ENCODE results near the gene PPP1R12B. TPM values are rescaled to one million over a fixed set of nuclear protein-coding genes. Genes with fewer than 3 reads are reported as not detected.

The PPP1R12B gene
- total RNA-seq, 1 donor from 2014 or later, result 49.1 TPM

DNA sequence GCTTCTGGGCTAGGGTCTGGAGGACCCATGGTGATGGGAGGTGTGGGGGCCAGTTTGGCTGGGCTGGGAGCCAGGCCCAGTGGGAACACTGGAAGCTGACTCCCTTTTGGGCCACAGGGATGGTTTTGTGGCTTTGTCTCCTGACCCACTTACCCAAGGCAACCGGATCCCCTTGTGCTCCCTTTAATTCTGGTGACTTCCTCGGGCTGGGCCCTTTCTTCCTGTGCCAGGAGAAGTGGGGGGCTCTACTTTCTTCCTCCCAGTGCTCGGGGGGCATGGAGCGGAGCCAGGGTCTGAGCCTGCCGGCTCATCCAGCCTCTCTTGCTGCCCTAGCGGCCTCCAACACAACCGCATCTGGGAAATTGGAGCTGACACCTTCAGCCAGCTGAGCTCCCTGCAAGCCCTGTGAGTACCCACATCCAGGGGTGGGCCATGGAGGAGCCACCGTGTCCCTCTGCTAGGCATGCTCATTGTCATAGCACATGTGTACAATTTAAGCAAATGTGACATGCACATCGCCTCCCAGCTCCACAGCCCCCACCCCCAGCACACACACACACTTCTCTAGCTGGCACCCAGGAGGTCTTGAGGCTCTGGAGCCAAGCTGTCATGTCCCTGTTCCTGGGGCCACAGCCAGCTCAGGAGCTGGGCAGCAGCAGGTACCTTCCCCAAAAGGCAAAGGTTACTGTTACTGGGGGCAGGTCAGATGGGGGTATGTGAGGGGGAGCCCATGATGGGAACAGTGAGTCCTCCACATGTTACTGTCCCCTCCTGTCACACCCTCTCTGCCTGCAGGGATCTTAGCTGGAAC lies 41.8 kb upstream of the PPP1R12B start:
- no peak for DNase-seq
- intact Hi-C loops (cut with DNase I), result no loop called here
- TF ChIP-seq, protein P1, sequence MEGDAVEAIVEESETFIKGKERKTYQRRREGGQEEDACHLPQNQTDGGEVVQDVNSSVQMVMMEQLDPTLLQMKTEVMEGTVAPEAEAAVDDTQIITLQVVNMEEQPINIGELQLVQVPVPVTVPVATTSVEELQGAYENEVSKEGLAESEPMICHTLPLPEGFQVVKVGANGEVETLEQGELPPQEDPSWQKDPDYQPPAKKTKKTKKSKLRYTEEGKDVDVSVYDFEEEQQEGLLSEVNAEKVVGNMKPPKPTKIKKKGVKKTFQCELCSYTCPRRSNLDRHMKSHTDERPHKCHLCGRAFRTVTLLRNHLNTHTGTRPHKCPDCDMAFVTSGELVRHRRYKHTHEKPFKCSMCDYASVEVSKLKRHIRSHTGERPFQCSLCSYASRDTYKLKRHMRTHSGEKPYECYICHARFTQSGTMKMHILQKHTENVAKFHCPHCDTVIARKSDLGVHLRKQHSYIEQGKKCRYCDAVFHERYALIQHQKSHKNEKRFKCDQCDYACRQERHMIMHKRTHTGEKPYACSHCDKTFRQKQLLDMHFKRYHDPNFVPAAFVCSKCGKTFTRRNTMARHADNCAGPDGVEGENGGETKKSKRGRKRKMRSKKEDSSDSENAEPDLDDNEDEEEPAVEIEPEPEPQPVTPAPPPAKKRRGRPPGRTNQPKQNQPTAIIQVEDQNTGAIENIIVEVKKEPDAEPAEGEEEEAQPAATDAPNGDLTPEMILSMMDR (IDR thresholded peaks at IDR 0.05), result no peak
- ATAC-seq, result no peak
- Histone ChIP-seq H3K4me1 (peaks cover under 1% of the 10 kb centered on the region), H3K9me3 (no peaks in the 10 kb centered on the region), H3K27ac (no peak overlapping the region), H3K4me3 (no peak overlapping the region), H3K27me3 (no peaks in the 10 kb centered on the region), H3K36me3 (no peaks in the 10 kb centered on the region)

DNA sequence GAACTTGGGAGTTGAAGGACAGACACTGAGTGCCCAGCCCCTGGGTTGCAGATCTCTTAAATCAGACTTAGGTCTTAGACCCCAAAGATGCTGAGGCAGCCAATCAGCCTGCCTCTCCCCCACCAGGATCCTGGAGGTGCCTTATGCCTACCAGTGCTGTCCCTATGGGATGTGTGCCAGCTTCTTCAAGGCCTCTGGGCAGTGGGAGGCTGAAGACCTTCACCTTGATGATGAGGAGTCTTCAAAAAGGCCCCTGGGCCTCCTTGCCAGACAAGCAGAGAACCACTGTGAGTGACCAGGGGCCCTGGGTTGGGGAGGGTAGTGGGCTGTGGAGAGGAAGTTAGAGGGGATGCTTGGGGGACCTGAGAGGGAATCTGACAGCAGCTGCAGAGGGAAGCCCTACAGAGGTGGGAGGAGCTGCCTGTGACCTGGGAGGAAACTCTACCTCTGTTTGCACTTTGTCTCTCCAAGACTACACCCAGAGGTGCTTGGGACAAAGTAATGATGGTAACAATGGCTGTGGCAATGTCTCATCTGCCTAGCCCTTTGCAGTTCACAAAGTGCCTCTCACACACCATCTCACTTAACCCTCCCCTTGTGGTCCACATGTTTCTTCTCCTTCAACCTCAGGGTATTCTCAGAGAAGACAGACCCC lies 38.3 kb upstream of the PPP1R12B start:
- peaks cover 8% of the 10 kb centered on the region for H3K4me1 ChIP-seq
- no peak for DNase-seq
- TF ChIP-seq, protein P1 (IDR thresholded peaks at IDR 0.05), result no peak
- H3K36me3 ChIP-seq, result no peaks in the 10 kb centered on the region
- intact Hi-C loops (cut with DNase I), result no loop called here
- no peaks in the 10 kb centered on the region for H3K9me3 ChIP-seq
- H3K27me3 ChIP-seq, result no peaks in the 10 kb centered on the region
- ATAC-seq, result no peak
- H3K27ac ChIP-seq, result no peak overlapping the region
- no peak overlapping the region for H3K4me3 ChIP-seq

DNA sequence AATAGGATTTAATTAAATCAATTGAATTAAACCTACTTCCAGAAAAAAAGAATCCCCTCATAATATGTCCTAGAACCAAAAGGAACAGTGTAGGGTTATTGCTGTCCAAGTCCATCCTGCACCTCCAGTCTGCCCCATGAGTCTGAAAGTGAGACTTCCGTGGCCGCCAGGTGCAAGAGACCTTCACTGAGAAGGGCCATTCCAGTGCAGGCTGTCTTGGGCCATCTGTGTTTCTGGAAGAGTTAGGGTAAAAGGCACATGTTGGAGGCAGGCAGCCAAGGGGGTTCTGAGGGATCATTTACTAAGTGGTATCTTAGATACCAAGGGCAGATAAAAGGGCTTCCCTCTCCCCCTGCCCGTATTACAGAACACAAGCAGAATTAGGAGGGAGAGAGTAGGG lies 37.8 kb upstream of the PPP1R12B start:
- DNase-seq (no peak), ATAC-seq (no peak)
- peaks cover 8% of the 10 kb centered on the region for H3K4me1 ChIP-seq
- H3K9me3 ChIP-seq, result no peaks in the 10 kb centered on the region
- no peak overlapping the region for H3K4me3 ChIP-seq
- TF ChIP-seq, protein P1 (IDR thresholded peaks at IDR 0.05), result no peak
- intact Hi-C loops (cut with DNase I), result no loop called here
- no peaks in the 10 kb centered on the region for H3K36me3 ChIP-seq
- no peaks in the 10 kb centered on the region for H3K27me3 ChIP-seq
- H3K27ac ChIP-seq, result no peak overlapping the region

DNA sequence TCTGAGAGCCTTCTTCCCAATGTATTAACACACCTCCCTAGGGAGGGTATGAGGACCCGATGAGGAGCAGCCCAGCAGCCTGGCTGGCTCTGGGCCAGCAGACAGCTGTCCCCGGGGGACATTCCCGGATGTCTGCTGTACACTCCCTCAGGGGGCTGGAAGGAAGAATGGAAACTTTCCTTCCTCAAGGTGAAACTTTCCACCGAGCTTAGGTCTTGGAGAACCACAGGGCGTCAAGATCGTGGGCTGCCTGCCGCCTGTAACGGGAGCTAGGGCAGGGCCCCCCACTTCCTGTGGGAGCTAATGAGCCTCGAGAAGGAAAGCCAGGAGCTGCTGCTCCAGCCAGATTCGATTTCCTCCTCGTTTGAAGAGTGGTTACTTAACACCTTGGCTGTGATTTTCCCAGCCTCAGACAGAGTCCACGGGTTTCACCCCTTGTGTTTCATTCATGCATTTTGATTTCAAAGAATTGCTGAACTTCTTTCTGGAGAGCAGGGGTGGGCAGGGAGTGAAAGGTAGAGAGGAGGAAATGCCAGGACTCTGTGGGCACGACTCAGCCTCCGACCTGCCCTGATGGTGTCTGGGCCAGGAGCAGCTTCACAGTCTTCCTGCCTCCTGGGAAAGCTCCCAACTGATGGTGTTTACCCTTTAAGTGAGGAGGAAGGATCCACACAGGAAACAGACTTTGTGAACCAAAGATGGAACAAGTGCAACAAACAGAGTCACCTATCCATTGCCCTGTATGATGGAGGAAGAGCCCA lies 36.4 kb upstream of the PPP1R12B start:
- H3K27ac ChIP-seq, result no peak overlapping the region
- no peaks in the 10 kb centered on the region for H3K27me3 ChIP-seq
- no peaks in the 10 kb centered on the region for H3K36me3 ChIP-seq
- no peak overlapping the region for H3K4me3 ChIP-seq
- H3K4me1 ChIP-seq, result peaks cover 8% of the 10 kb centered on the region
- TF ChIP-seq, protein P1 (IDR thresholded peaks at IDR 0.05), result no peak
- ATAC-seq, result no peak
- intact Hi-C loops (cut with DNase I), result no loop called here
- H3K9me3 ChIP-seq, result no peaks in the 10 kb centered on the region
- DNase-seq, result no peak

DNA sequence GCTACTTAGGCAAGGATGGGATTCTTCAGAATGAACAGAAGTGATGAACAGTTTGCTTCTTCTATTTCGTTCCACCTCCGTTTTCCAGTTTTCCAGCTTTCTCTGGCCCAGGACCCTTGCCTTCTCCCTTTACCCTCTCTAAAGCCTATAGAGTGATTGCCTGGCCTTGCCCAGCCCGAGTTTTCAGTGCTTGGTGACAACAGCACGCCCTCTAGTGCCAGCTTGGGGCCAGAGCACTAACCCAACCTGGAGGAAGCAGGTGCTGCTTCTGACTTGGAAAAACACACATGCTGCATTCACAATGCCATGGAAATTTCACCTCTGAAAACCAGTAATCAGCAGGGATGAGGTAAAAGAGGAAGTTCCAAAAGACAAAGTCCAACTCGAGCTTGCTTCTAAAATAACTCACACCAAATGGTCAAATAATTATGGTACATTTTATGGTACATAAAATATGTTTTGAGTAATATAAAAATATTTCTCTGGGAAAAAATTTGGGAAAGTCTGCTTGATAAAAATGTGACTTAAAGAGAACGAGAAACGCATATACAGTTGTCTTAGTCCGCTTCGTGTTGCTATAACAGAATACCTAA lies 32.8 kb upstream of the PPP1R12B start:
- Histone ChIP-seq H3K36me3 (no peaks in the 10 kb centered on the region), H3K27ac (no peak overlapping the region), H3K27me3 (no peaks in the 10 kb centered on the region), H3K9me3 (no peaks in the 10 kb centered on the region), H3K4me1 (peaks cover 8% of the 10 kb centered on the region), H3K4me3 (no peak overlapping the region)
- peak; percentile 86 for DNase-seq
- TF ChIP-seq, protein P1 (IDR thresholded peaks at IDR 0.05), result peak; percentile 94
- ATAC-seq, result peak; percentile 90
- intact Hi-C loops (cut with DNase I), result loop anchor here (5.0 kb wide), 1 partner anchor 128 kb away; no protein-coding TSS in a partner anchor

Measured in upper lobe of right lung (tissue), 1 donor.